Measurements from ENCODE around the gene PTGES3. TPM values are rescaled to one million over a fixed set of nuclear protein-coding genes. Genes with fewer than 3 reads are reported as not detected.

Gene PTGES3
- total and polyA plus RNA-seq, 5 donors from 2014 or later, result 128 to 321 (median 301) TPM

- Mint-ChIP-seq H3K4me3 (peak overlapping the region in 3 of 4 donors; percentile 24 to 65 (median 39)), H3K27me3 (no peaks in the 10 kb centered on the region), H3K27ac (peak overlapping the region; percentile 63 to 98 (median 94)), H3K4me1 (peaks cover 22 to 80% (median 57%) of the 10 kb centered on the region in 4 donors), H3K9me3 (no peaks in the 10 kb centered on the region), H3K36me3 (peaks cover 56% of the 10 kb centered on the region)
- ATAC-seq (ENCODE audit: low read depth in 2 of 2) (no peak), DNase-seq (no peak)
- H3K27me3 ChIP-seq (ENCODE audit: control insufficient read depth, insufficient read depth, low read length), result no peaks in the 10 kb centered on the region
- H3K36me3 ChIP-seq (ENCODE audit: control insufficient read depth, insufficient read depth, low read length), result peaks cover 68% of the 10 kb centered on the region
- peak overlapping the region; percentile 23 for H3K27ac ChIP-seq (ENCODE audit: insufficient read depth, low read length, poor library complexity, severe bottlenecking)
- peaks cover 78% of the 10 kb centered on the region for H3K4me1 ChIP-seq (ENCODE audit: control insufficient read depth, insufficient read depth, low read length, poor library complexity, severe bottlenecking)
- no peak overlapping the region for H3K4me3 ChIP-seq (ENCODE audit: low read depth, low read length)
- no peaks in the 10 kb centered on the region for H3K9me3 ChIP-seq (ENCODE audit: control insufficient read depth in 2 of 2, low read length in 2 of 2)
Observed at GRCh38 chr12:56718636-56719035, 30.6 kb upstream of the PTGES3 start.

- no peaks in the 10 kb centered on the region for H3K27me3 ChIP-seq (ENCODE audit: control insufficient read depth, insufficient read depth, low read length)
- H3K9me3 Mint-ChIP-seq, result no peaks in the 10 kb centered on the region
- H3K4me3 Mint-ChIP-seq, result no peak overlapping the region
- DNase-seq, result no peak
- no peaks in the 10 kb centered on the region for H3K9me3 ChIP-seq (ENCODE audit: control insufficient read depth in 2 of 2, low read length in 2 of 2)
- no peak overlapping the region for H3K4me3 ChIP-seq (ENCODE audit: low read depth, low read length)
- H3K27ac Mint-ChIP-seq, result no peak overlapping the region
- no peak for ATAC-seq (ENCODE audit: low read depth in 2 of 2)
- H3K27ac ChIP-seq (ENCODE audit: insufficient read depth, low read length, poor library complexity, severe bottlenecking), result peak overlapping the region; percentile 14
- peaks cover 22 to 75% (median 53%) of the 10 kb centered on the region in 4 donors for H3K4me1 Mint-ChIP-seq
- peaks cover 74% of the 10 kb centered on the region for H3K4me1 ChIP-seq (ENCODE audit: control insufficient read depth, insufficient read depth, low read length, poor library complexity, severe bottlenecking)
- H3K27me3 Mint-ChIP-seq, result no peaks in the 10 kb centered on the region
- H3K36me3 Mint-ChIP-seq, result peaks cover 61% of the 10 kb centered on the region
- H3K36me3 ChIP-seq (ENCODE audit: control insufficient read depth, insufficient read depth, low read length), result peaks cover 73% of the 10 kb centered on the region
Observed at GRCh38 chr12:56718149-56718548, 30.1 kb upstream of the PTGES3 start.

- no peak overlapping the region for H3K27ac Mint-ChIP-seq
- no peak overlapping the region for H3K4me3 ChIP-seq (ENCODE audit: low read depth, low read length)
- no peaks in the 10 kb centered on the region for H3K27me3 Mint-ChIP-seq
- H3K9me3 ChIP-seq (ENCODE audit: control insufficient read depth in 2 of 2, low read length in 2 of 2), result no peaks in the 10 kb centered on the region
- H3K9me3 Mint-ChIP-seq, result no peaks in the 10 kb centered on the region
- H3K27me3 ChIP-seq (ENCODE audit: control insufficient read depth, insufficient read depth, low read length), result no peaks in the 10 kb centered on the region
- peaks cover 65% of the 10 kb centered on the region for H3K4me1 ChIP-seq (ENCODE audit: control insufficient read depth, insufficient read depth, low read length, poor library complexity, severe bottlenecking)
- no peak for DNase-seq
- H3K4me1 Mint-ChIP-seq, result peaks cover 20 to 66% (median 47%) of the 10 kb centered on the region in 4 donors
- no peak for ATAC-seq (ENCODE audit: low read depth in 2 of 2)
- H3K27ac ChIP-seq (ENCODE audit: insufficient read depth, low read length, poor library complexity, severe bottlenecking), result peak overlapping the region; percentile 41
- H3K36me3 Mint-ChIP-seq, result peaks cover 65% of the 10 kb centered on the region
- H3K4me3 Mint-ChIP-seq, result peak overlapping the region in 1 of 4 donors; percentile 53
- H3K36me3 ChIP-seq (ENCODE audit: control insufficient read depth, insufficient read depth, low read length), result peaks cover 74% of the 10 kb centered on the region
Observed at GRCh38 chr12:56716933-56717880, 29.1 kb upstream of the PTGES3 start.

- Histone ChIP-seq H3K4me1 (ENCODE audit: control insufficient read depth, insufficient read depth, low read length, poor library complexity, severe bottlenecking) (peaks cover 57% of the 10 kb centered on the region), H3K36me3 (ENCODE audit: control insufficient read depth, insufficient read depth, low read length) (peaks cover 72% of the 10 kb centered on the region), H3K4me3 (ENCODE audit: low read depth, low read length) (no peak overlapping the region), H3K27me3 (ENCODE audit: control insufficient read depth, insufficient read depth, low read length) (no peaks in the 10 kb centered on the region), H3K9me3 (ENCODE audit: control insufficient read depth in 2 of 2, low read length in 2 of 2) (no peaks in the 10 kb centered on the region), H3K27ac (ENCODE audit: insufficient read depth, low read length, poor library complexity, severe bottlenecking) (no peak overlapping the region)
- Mint-ChIP-seq H3K27me3 (no peaks in the 10 kb centered on the region), H3K27ac (peak overlapping the region; percentile 16 to 95 (median 82)), H3K4me3 (peak overlapping the region in 2 of 4 donors; percentile 22 to 66), H3K4me1 (peaks cover 16 to 58% (median 40%) of the 10 kb centered on the region in 4 donors), H3K9me3 (no peaks in the 10 kb centered on the region), H3K36me3 (peaks cover 64% of the 10 kb centered on the region)
- no peak for DNase-seq
- no peak for ATAC-seq (ENCODE audit: low read depth in 2 of 2)
Observed at GRCh38 chr12:56716458-56716857, 28.4 kb upstream of the PTGES3 start.

GRCh38 chr12:56715798-56716197 is 27.7 kb upstream of the PTGES3 start:
- Mint-ChIP-seq H3K27me3 (no peaks in the 10 kb centered on the region), H3K27ac (peak overlapping the region in 2 of 3 donors; percentile 16 to 37), H3K9me3 (no peaks in the 10 kb centered on the region), H3K36me3 (peaks cover 66% of the 10 kb centered on the region), H3K4me3 (peak overlapping the region in 2 of 4 donors; percentile 22 to 66), H3K4me1 (peaks cover 14 to 52% (median 37%) of the 10 kb centered on the region in 4 donors)
- Histone ChIP-seq H3K9me3 (ENCODE audit: control insufficient read depth in 2 of 2, low read length in 2 of 2) (no peaks in the 10 kb centered on the region), H3K4me3 (ENCODE audit: low read depth, low read length) (no peak overlapping the region), H3K4me1 (ENCODE audit: control insufficient read depth, insufficient read depth, low read length, poor library complexity, severe bottlenecking) (peaks cover 50% of the 10 kb centered on the region), H3K36me3 (ENCODE audit: control insufficient read depth, insufficient read depth, low read length) (peaks cover 69% of the 10 kb centered on the region), H3K27me3 (ENCODE audit: control insufficient read depth, insufficient read depth, low read length) (no peaks in the 10 kb centered on the region), H3K27ac (ENCODE audit: insufficient read depth, low read length, poor library complexity, severe bottlenecking) (no peak overlapping the region)
- DNase-seq (no peak), ATAC-seq (ENCODE audit: low read depth in 2 of 2) (no peak)

- DNase-seq, result no peak
- no peak overlapping the region for H3K4me3 Mint-ChIP-seq
- H3K27ac Mint-ChIP-seq, result peak overlapping the region in 2 of 3 donors; percentile 36 to 56
- no peaks in the 10 kb centered on the region for H3K27me3 Mint-ChIP-seq
- H3K9me3 ChIP-seq (ENCODE audit: control insufficient read depth in 2 of 2, low read length in 2 of 2), result no peaks in the 10 kb centered on the region
- H3K4me3 ChIP-seq (ENCODE audit: low read depth, low read length), result no peak overlapping the region
- peaks cover under 1 to 39% (median 24%) of the 10 kb centered on the region in 4 donors for H3K4me1 Mint-ChIP-seq
- H3K36me3 ChIP-seq (ENCODE audit: control insufficient read depth, insufficient read depth, low read length), result peaks cover 55% of the 10 kb centered on the region
- H3K27me3 ChIP-seq (ENCODE audit: control insufficient read depth, insufficient read depth, low read length), result no peaks in the 10 kb centered on the region
- no peak for ATAC-seq (ENCODE audit: low read depth in 2 of 2)
- H3K4me1 ChIP-seq (ENCODE audit: control insufficient read depth, insufficient read depth, low read length, poor library complexity, severe bottlenecking), result peaks cover 39% of the 10 kb centered on the region
- peaks cover 53% of the 10 kb centered on the region for H3K36me3 Mint-ChIP-seq
- H3K9me3 Mint-ChIP-seq, result no peaks in the 10 kb centered on the region
- H3K27ac ChIP-seq (ENCODE audit: insufficient read depth, low read length, poor library complexity, severe bottlenecking), result no peak overlapping the region
Observed at GRCh38 chr12:56714431-56714929, 26.4 kb upstream of the PTGES3 start.

GRCh38 chr12:56713345-56713744 is 25.3 kb upstream of the PTGES3 start:
- H3K9me3 ChIP-seq (ENCODE audit: control insufficient read depth in 2 of 2, low read length in 2 of 2), result no peaks in the 10 kb centered on the region
- ATAC-seq (ENCODE audit: low read depth in 2 of 2) (no peak), DNase-seq (no peak)
- Mint-ChIP-seq H3K27me3 (no peaks in the 10 kb centered on the region), H3K4me3 (no peak overlapping the region), H3K9me3 (no peaks in the 10 kb centered on the region), H3K4me1 (peaks cover 0 to 29% (median 15%) of the 10 kb centered on the region in 4 donors), H3K36me3 (peaks cover 45% of the 10 kb centered on the region), H3K27ac (no peak overlapping the region)
- no peak overlapping the region for H3K27ac ChIP-seq (ENCODE audit: insufficient read depth, low read length, poor library complexity, severe bottlenecking)
- peaks cover 27% of the 10 kb centered on the region for H3K4me1 ChIP-seq (ENCODE audit: control insufficient read depth, insufficient read depth, low read length, poor library complexity, severe bottlenecking)
- no peaks in the 10 kb centered on the region for H3K27me3 ChIP-seq (ENCODE audit: control insufficient read depth, insufficient read depth, low read length)
- no peak overlapping the region for H3K4me3 ChIP-seq (ENCODE audit: low read depth, low read length)
- H3K36me3 ChIP-seq (ENCODE audit: control insufficient read depth, insufficient read depth, low read length), result peaks cover 49% of the 10 kb centered on the region
